ENCODE results near the gene HACL1.

Gene HACL1

DNA sequence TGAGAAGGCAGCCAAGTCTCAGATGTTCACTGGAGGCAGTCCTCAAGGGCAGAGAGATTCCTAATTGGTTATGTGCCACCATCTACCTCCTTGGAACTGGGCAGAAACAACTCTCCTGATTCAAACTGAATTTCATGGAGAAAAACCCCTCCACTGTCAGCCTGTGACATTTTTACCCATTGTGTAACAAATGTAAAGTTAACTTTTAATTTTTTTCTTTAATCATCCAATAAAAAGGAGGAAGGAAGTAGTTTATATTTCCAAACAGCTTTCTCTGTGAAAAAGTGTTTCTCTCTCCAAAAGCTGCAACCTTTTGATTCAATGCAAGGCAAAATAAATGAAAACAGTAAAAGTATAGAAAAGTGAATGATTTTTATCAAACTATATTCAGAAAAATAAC, 79.4 kb downstream of the HACL1 start:
- no peak for DNase-seq

DNA sequence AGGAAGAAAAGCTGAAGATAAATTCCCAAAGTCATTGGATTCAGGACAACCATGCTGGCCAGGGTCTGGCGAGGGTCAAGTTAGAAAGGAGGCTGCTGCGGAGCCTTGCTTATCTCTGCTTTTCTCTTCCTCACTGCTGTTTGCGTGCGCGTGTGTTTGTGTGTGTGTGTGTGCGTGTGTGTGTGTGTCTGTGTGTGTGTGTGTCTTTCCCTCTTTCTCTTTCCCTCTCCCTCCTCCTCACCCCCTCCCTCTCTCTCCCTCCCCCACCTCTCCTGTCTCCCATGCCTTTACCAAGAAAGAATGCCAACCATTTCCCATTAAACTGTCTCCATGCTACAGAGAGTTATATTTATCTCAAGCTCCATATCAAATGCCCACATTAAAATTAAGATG, 79.8 kb downstream of the HACL1 start, which contains the start of gene COLQ:
COLQ (minus strand) TSS at position 134 of the 393 bp plus-strand sequence; CDS start at position 53, 81 bp downstream.
- no peak for DNase-seq

GRCh38 chr3:15520804-15521572, 80.4 kb downstream of the HACL1 start:
- no peak for DNase-seq

DNA sequence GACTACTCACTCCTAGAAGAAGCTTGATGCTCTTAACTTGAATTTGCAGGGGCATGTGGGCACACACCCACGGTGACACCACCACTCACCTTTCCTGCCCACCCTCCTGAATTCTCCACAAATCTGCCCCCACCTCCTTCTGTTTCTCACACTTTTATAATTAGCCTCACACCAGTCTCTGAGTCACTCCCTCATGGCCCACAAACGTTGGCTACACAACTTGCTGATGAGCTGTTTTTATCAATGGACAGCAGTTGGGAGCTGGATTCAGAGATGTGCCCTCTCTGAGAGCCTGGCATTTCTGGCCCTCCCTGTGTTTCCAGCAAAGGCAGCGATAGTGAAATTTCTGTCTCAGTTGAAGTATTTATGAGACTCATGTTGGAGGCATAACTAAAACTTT, 81.2 kb downstream of the HACL1 start:
- DNase-seq = no peak

DNA sequence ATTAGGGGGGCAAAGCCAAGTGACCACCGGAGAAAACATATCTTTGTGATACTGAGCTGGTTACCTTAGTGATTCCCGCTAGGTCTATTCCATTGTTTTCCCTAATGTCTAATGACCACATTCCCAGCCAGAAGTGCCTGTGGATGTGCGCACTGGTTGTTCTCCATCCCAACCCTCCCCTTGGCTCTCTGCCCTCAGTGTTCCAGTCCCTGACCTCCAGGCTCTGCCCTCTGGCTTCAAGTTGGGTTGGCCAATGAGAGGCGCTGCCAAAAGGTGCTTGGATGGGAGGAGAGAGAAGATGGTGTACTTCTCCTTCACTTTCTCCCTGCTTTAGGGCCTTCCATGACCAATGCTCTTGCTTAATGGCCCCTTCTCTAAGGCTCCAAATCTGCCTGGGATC, 82.3 kb downstream of the HACL1 start:
- DNase-seq = no peak

GRCh38 chr3:15514663-15515340, 86.6 kb downstream of the HACL1 start:
- no peak for DNase-seq

- DNase-seq = no peak
Measured at GRCh38 chr3:15513810-15514662, 87.3 kb downstream of the HACL1 start.

GRCh38 chr3:15513116-15513515, 88.3 kb downstream of the HACL1 start:
- DNase-seq = no peak

- no peak for DNase-seq
Measured at GRCh38 chr3:15512166-15512565, 89.2 kb downstream of the HACL1 start.

- DNase-seq = no peak
Measured at GRCh38 chr3:15511156-15511555, 90.2 kb downstream of the HACL1 start.

All from activated CD8-positive, alpha-beta memory T cell treated with anti-CD3 and anti-CD28 coated beads for 24 hours (primary cell).